Measurements from ENCODE around the gene RFT1. TPM values are rescaled to one million over a fixed set of nuclear protein-coding genes. Genes with fewer than 3 reads are reported as not detected.

RFT1 gene
- total RNA-seq, 2 experiments from 2014 or later: 42.5 to 42.9 TPM

- CTCF ChIA-PET: interaction anchor here (2.2 to 3.0 kb wide), 2 partner anchors 10 kb away, joined by 9 to 11 read pairs; no protein-coding TSS in a partner anchor
- H3K36me3 Mint-ChIP-seq (ENCODE audit: low read depth): peaks cover 34% of the 10 kb centered on the region
Measured at GRCh38 chr3:53123953-53124352, 6.3 kb downstream of the RFT1 start.

DNA sequence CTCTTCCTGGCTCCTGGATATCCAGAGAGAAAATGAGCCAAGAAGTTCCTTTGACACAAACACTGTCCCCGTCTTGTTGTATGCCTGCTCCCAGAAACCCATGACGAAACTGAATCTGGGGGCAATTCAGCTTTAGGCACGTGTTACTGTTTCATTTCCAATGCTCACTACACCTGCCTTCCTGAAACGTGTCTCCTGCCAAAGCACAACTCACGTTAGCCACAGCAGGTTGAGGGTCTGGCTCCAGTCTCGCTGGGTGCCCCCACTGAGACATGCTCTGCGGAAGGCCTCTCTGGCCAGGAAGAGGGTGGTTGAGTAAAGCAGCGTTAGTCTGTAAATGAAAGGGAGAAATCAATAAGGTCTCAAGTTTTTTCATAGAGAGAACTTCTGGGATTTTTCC lies 6.7 kb downstream of the RFT1 start:
- peaks cover 36% of the 10 kb centered on the region for H3K36me3 Mint-ChIP-seq (ENCODE audit: low read depth)
- POLR2A ChIA-PET: interaction anchor here (2.4 kb wide), 1 partner anchor 8 kb away, joined by 6 read pairs; no protein-coding TSS in a partner anchor
- no peak for ATAC-seq
- no peak for TF ChIP-seq CTCF (IDR thresholded peaks at IDR 0.05)
- no peaks in the 10 kb centered on the region for H3K9me3 Mint-ChIP-seq
- H3K27me3 Mint-ChIP-seq: no peaks in the 10 kb centered on the region
- H3K27ac Mint-ChIP-seq: no peak overlapping the region
- no peak overlapping the region for H3K4me3 Mint-ChIP-seq
- intact Hi-C loops (cut with micrococcal nuclease): no loop called here
- peaks cover 7% of the 10 kb centered on the region for H3K4me1 Mint-ChIP-seq (ENCODE audit: low read depth)
- no peak for DNase-seq
- CTCF ChIA-PET: interaction anchor here (0.6 to 3.0 kb wide), 4 partner anchors 9 to 97 kb away, joined by 3 to 11 read pairs (median 8); no protein-coding TSS in a partner anchor

More at GRCh38 chr3:53123953-53124352, 6.3 kb downstream of the RFT1 start:
- no peaks in the 10 kb centered on the region for H3K9me3 Mint-ChIP-seq
- no peak overlapping the region for H3K4me3 Mint-ChIP-seq
- ATAC-seq: no peak
- POLR2A ChIA-PET: interaction anchor here (2.4 kb wide), 1 partner anchor 9 kb away, joined by 6 read pairs; no protein-coding TSS in a partner anchor
- no peak overlapping the region for H3K27ac Mint-ChIP-seq
- peaks cover 11% of the 10 kb centered on the region for H3K4me1 Mint-ChIP-seq (ENCODE audit: low read depth)
- intact Hi-C loops (cut with micrococcal nuclease): no loop called here
- DNase-seq: no peak
- no peak for TF ChIP-seq CTCF (IDR thresholded peaks at IDR 0.05)
- no peaks in the 10 kb centered on the region for H3K27me3 Mint-ChIP-seq

GRCh38 chr3:53122933-53123305 lies 7.3 kb downstream of the RFT1 start:
- no peak overlapping the region for H3K4me3 Mint-ChIP-seq
- no peak overlapping the region for H3K27ac Mint-ChIP-seq
- peaks cover 42% of the 10 kb centered on the region for H3K36me3 Mint-ChIP-seq (ENCODE audit: low read depth)
- ATAC-seq: no peak
- no peak for TF ChIP-seq CTCF (IDR thresholded peaks at IDR 0.05)
- H3K4me1 Mint-ChIP-seq (ENCODE audit: low read depth): peaks cover 3% of the 10 kb centered on the region
- intact Hi-C loops (cut with micrococcal nuclease): no loop called here
- no peaks in the 10 kb centered on the region for H3K27me3 Mint-ChIP-seq
- DNase-seq: no peak
- ChIA-PET CTCF (interaction anchor here (0.6 to 3.0 kb wide), 7 partner anchors 9 to 98 kb away, joined by 3 to 11 read pairs (median 4); no protein-coding TSS in a partner anchor), POLR2A (interaction anchor here (0.8 kb wide), 1 partner anchor 12 kb away, joined by 3 read pairs; no protein-coding TSS in a partner anchor)
- H3K9me3 Mint-ChIP-seq: no peaks in the 10 kb centered on the region

GRCh38 chr3:53122255-53122932 lies 7.8 kb downstream of the RFT1 start:
- Mint-ChIP-seq H3K9me3 (no peaks in the 10 kb centered on the region), H3K4me3 (no peak overlapping the region), H3K27me3 (no peaks in the 10 kb centered on the region), H3K36me3 (ENCODE audit: low read depth) (peaks cover 45% of the 10 kb centered on the region), H3K27ac (no peak overlapping the region), H3K4me1 (ENCODE audit: low read depth) (peaks cover 3% of the 10 kb centered on the region)
- ATAC-seq: no peak
- intact Hi-C loops (cut with micrococcal nuclease): no loop called here
- no peak for DNase-seq
- ChIA-PET CTCF (interaction anchor here (1.0 to 3.0 kb wide), 7 partner anchors 8 to 98 kb away, joined by 3 to 11 read pairs (median 4); no protein-coding TSS in a partner anchor), POLR2A (interaction anchor here (0.8 kb wide), 1 partner anchor 12 kb away, joined by 3 read pairs; no protein-coding TSS in a partner anchor)
- TF ChIP-seq CTCF (IDR thresholded peaks at IDR 0.05): no peak

DNA sequence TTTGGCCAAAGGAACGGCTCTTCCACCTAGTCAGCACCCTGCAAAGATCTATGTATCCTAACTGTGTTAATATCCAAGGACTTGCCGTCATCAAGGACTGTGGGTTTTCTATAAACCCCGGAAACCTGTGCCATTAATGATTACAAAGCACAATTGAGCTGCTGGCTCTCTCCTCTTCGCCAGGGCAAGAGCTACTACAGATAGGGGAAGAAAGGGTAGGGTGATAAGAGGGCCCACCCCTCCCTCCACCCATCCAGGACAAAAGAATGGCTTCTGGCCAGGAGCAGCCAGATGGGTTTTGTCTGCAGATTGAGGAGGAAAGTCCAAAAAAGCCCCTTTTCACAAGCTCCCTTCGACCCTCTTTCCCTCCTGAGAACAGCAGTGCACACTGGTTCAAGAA lies 9.9 kb downstream of the RFT1 start:
- ATAC-seq (no peak), DNase-seq (no peak)
- Mint-ChIP-seq H3K4me3 (no peak overlapping the region), H3K27me3 (no peaks in the 10 kb centered on the region), H3K36me3 (ENCODE audit: low read depth) (peaks cover 43% of the 10 kb centered on the region), H3K9me3 (no peaks in the 10 kb centered on the region), H3K27ac (no peak overlapping the region), H3K4me1 (ENCODE audit: low read depth) (no peaks in the 10 kb centered on the region)
- CTCF ChIA-PET: interaction anchor here (1.7 to 2.5 kb wide), 4 partner anchors 9 to 76 kb away, joined by 4 to 9 read pairs (median 6); no protein-coding TSS in a partner anchor
- intact Hi-C loops (cut with micrococcal nuclease): no loop called here
- TF ChIP-seq CTCF (IDR thresholded peaks at IDR 0.05): no peak
- POLR2A ChIA-PET: interaction anchor here (0.5 to 2.4 kb wide), 4 partner anchors 9 to 230 kb away, joined by 4 to 9 read pairs (median 4); partner anchors contain the start of gene RFT1

Data from activated CD8-positive, alpha-beta T cell treated with anti-CD3 and anti-CD28 coated beads for 36 hours (primary cell).